MCF 10A (cell line): ENCODE measurements around the gene MEGF8. TPM values are rescaled to one million over a fixed set of nuclear protein-coding genes. Genes with fewer than 3 reads are reported as not detected.

Experiments
- BruUV-seq: library from RNA; stranded (reverse); fragments of 400-500 nt; replicated peaks from 2 replicates; lab custom pipeline; 2021; lab: Mats Ljungman, UMichigan
- CTCF ChIA-PET: fragments of 300-600 bp; sonication (Branson Sonifier 250); formaldehyde crosslinking; extraction: SDS; loops from one replicate; lab custom pipeline; 2021; ENCODE audit warnings: antibody characterized with exemption, inconsistent platforms; lab: Yijun Ruan, JAX
- POLR2A ChIA-PET: fragments of 300-600, 350-650 bp; sonication (Branson Sonifier 250); formaldehyde crosslinking; extraction: SDS; loops from one replicate; lab custom pipeline; 2020; ENCODE audit warnings: antibody characterized with exemption, inconsistent platforms; lab: Yijun Ruan, JAX
- DNase-seq: peaks from one replicate; pipeline ENCODE4 v3.0.0-alpha.2; 2018; ENCODE audit not compliant: unreplicated experiment
- H3K27ac Mint-ChIP-seq: one replicate; pipeline ENCODE4 v1.8.0; 2022; ENCODE audit warnings: mild to moderate bottlenecking, low read depth, mixed read lengths; ENCODE audit not compliant: unreplicated experiment
- H3K27me3 Mint-ChIP-seq: one replicate; pipeline ENCODE4 v1.8.0; 2022; ENCODE audit warnings: mixed read lengths; ENCODE audit not compliant: insufficient read depth, unreplicated experiment
- H3K36me3 Mint-ChIP-seq: one replicate; pipeline ENCODE4 v1.8.0; 2022; ENCODE audit warnings: mild to moderate bottlenecking, moderate library complexity, mixed read lengths; ENCODE audit not compliant: insufficient read depth, unreplicated experiment
- H3K4me1 Mint-ChIP-seq: one replicate; pipeline ENCODE4 v1.8.0; 2022; ENCODE audit warnings: mixed read lengths; ENCODE audit not compliant: insufficient read depth, unreplicated experiment
- H3K4me3 Mint-ChIP-seq: one replicate; pipeline ENCODE4 v1.8.0; 2022; ENCODE audit warnings: mild to moderate bottlenecking, moderate library complexity, mixed read lengths; ENCODE audit not compliant: unreplicated experiment
- H3K9me3 Mint-ChIP-seq: one replicate; pipeline ENCODE4 v1.8.0; 2022; ENCODE audit warnings: mixed read lengths; ENCODE audit not compliant: unreplicated experiment
- CTCF ChIP-seq: fragments of 200-600 bp; IDR thresholded peaks from one replicate; pipeline ENCODE4 v1.8.0; 2022; ENCODE audit warnings: antibody characterized with exemption, mild to moderate bottlenecking; ENCODE audit not compliant: unreplicated experiment
- intact Hi-C: fragments of 100-400 bp; cut with micrococcal nuclease; formaldehyde crosslinking; loops from 2 replicates; pipeline ENCODE4 v1.14.1; 2022
- total RNA-seq: library from RNA; stranded (reverse); gene quantifications from 2 replicates; pipeline ENCODE4 v1.2.3, GENCODE V29; 2022

The MEGF8 gene
- total RNA-seq, 1 experiment from 2014 or later = 13.0 TPM

- intact Hi-C loops = no loop called here
- Mint-ChIP-seq H3K9me3 (no peaks in the 10 kb centered on the region), H3K4me1 (peaks cover 4% of the 10 kb centered on the region), H3K4me3 (no peak overlapping the region), H3K27ac (no peak overlapping the region), H3K27me3 (no peaks in the 10 kb centered on the region), H3K36me3 (peaks cover 23% of the 10 kb centered on the region)
- DNase-seq = no peak
- CTCF ChIA-PET = interaction anchor here (0.6 kb wide), 1 partner anchor 89 kb away, joined by 3 read pairs; no protein-coding TSS in a partner anchor
- POLR2A ChIA-PET = no interaction called here
- no TSS peak for BruUV-seq
- no peak for TF ChIP-seq CTCF
These were observed 49.5 kb downstream of the MEGF8 start for GRCh38 chr19:42374826-42375376.

- intact Hi-C loops = no loop called here
- H3K36me3 Mint-ChIP-seq = peaks cover 23% of the 10 kb centered on the region
- POLR2A ChIA-PET = no interaction called here
- DNase-seq = no peak
- CTCF ChIA-PET = no interaction called here
- no peaks in the 10 kb centered on the region for H3K9me3 Mint-ChIP-seq
- H3K4me1 Mint-ChIP-seq = peaks cover 4% of the 10 kb centered on the region
- H3K27ac Mint-ChIP-seq = no peak overlapping the region
- TF ChIP-seq CTCF = no peak
- H3K4me3 Mint-ChIP-seq = no peak overlapping the region
- no peaks in the 10 kb centered on the region for H3K27me3 Mint-ChIP-seq
- BruUV-seq = no TSS peak
These were observed 50.2 kb downstream of the MEGF8 start for GRCh38 chr19:42375415-42376176.

GRCh38 chr19:42376177-42376555 is 50.7 kb downstream of the MEGF8 start:
- POLR2A ChIA-PET = no interaction called here
- BruUV-seq = no TSS peak
- H3K27ac Mint-ChIP-seq = no peak overlapping the region
- no peak for TF ChIP-seq CTCF
- H3K9me3 Mint-ChIP-seq = no peaks in the 10 kb centered on the region
- no peak for DNase-seq
- no peaks in the 10 kb centered on the region for H3K27me3 Mint-ChIP-seq
- H3K4me1 Mint-ChIP-seq = peaks cover 4% of the 10 kb centered on the region
- intact Hi-C loops = no loop called here
- H3K36me3 Mint-ChIP-seq = peaks cover 19% of the 10 kb centered on the region
- no peak overlapping the region for H3K4me3 Mint-ChIP-seq
- CTCF ChIA-PET = interaction anchor here (0.6 kb wide), 1 partner anchor 190 kb away, joined by 3 read pairs; no protein-coding TSS in a partner anchor
